Vagina (tissue), 2 donors: ENCODE data around the gene FAM3B. TPM values are rescaled to one million over a fixed set of nuclear protein-coding genes. Genes with fewer than 3 reads are reported as not detected.

ENCODE experiments used
- DNase-seq, 2 donors: peaks; one replicate each; pipeline ENCODE4 v3.0.0-alpha.2; 2017; ENCODE audit errors: extremely low spot score in 2 of 2
- H3K27ac ChIP-seq: fragments of 200-600 bp; sonication (generic); one replicate; pipeline ENCODE4 v1.5.1; 2019
- H3K27me3 ChIP-seq: fragments of 200-600 bp; sonication (generic); one replicate; pipeline ENCODE4 v1.5.1; 2019
- H3K36me3 ChIP-seq, 2 donors: fragments of 200-600 bp; sonication (generic); one replicate each; pipeline ENCODE4 v1.5.1; 2017 to 2019
- H3K4me1 ChIP-seq: fragments of 200-600 bp; sonication (generic); one replicate; pipeline ENCODE4 v1.5.1; 2019
- H3K4me3 ChIP-seq, 2 donors: fragments of 200-600 bp; sonication (generic); 1 replicate in 1 of 2; 2 replicates in 1 of 2; pipeline ENCODE4 v1.5.1; 2016 to 2019
- H3K9me3 ChIP-seq: fragments of 200-600 bp; sonication (generic); one replicate; pipeline ENCODE4 v1.5.1; 2019
- POLR2A ChIP-seq, 2 donors: fragments of 450-650 bp; IDR thresholded peaks; one replicate each; pipeline ENCODE4 v1.6.1; 2017; ENCODE audit warnings: antibody characterized with exemption in 2 of 2, mild to moderate bottlenecking in 2 of 2, moderate library complexity in 2 of 2
- POLR2AphosphoS5 ChIP-seq, 2 donors: sonication (generic); formaldehyde crosslinking; IDR thresholded peaks; one replicate each; pipeline ENCODE4 v1.9.0; 2017; ENCODE audit warnings: antibody characterized with exemption in 2 of 2, mild to moderate bottlenecking in 2 of 2, low read depth in 1 of 2; ENCODE audit not compliant: insufficient read depth in 1 of 2
- intact Hi-C: fragments of 100-400 bp; cut with DNase I; formaldehyde crosslinking; loops from one replicate; pipeline ENCODE4 v1.15.1; 2023
- total RNA-seq: library from RNA; depleted of rRNA; stranded (reverse); fragments of >200 nt; gene quantifications from one replicate; pipeline ENCODE4 v1.2.3, GENCODE V29; 2016
- TF ChIP-seq, protein P1 (sequence below), 3 experiments: fragments of 450-650 bp in 2 of 3; fragments of 200-600 bp in 1 of 3; sonication (generic) in 1 of 3; IDR thresholded peaks; one replicate each; pipeline ENCODE4 v1.5.1; 2017 to 2019; ENCODE audit warnings: antibody characterized with exemption in 3 of 3, mild to moderate bottlenecking in 2 of 3, moderate library complexity in 2 of 3

The FAM3B gene
- total RNA-seq, 1 donor from 2014 or later: 2.9 TPM

DNA sequence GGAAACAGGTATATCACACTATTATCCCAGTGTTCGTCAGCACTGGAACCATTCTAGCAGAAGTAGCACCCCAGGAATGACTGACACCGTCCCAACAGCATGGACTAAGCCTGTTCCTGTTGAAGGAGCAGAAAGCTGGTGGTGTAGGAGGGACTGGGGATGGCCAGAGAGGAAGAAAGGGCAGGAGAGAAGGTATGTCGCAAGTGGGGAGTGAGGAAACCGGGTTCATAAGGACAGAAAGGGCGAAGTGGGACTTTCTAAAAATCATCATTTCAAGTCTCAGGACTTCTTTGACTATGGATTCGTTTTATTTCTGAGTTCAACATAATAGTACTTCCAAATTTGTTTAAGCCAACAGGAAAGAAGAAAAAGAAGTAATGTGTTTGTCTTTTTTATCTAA, 89.7 kb downstream of the FAM3B start:
- Histone ChIP-seq H3K36me3 (peaks cover 0 to 32% of the 10 kb centered on the region in 2 donors), H3K4me1 (no peaks in the 10 kb centered on the region), H3K4me3 (no peak overlapping the region), H3K27ac (no peak overlapping the region), H3K9me3 (no peaks in the 10 kb centered on the region), H3K27me3 (no peaks in the 10 kb centered on the region)
- intact Hi-C loops: no loop called here
- DNase-seq: peak in 1 of 2 donors; percentile 34
- TF ChIP-seq POLR2AphosphoS5 (IDR thresholded peaks at IDR 0.05; ENCODE audit: insufficient read depth in 1 of 2, low read depth in 1 of 2) (no peak), POLR2A (IDR thresholded peaks at IDR 0.05) (no peak)
- TF ChIP-seq, protein P1, sequence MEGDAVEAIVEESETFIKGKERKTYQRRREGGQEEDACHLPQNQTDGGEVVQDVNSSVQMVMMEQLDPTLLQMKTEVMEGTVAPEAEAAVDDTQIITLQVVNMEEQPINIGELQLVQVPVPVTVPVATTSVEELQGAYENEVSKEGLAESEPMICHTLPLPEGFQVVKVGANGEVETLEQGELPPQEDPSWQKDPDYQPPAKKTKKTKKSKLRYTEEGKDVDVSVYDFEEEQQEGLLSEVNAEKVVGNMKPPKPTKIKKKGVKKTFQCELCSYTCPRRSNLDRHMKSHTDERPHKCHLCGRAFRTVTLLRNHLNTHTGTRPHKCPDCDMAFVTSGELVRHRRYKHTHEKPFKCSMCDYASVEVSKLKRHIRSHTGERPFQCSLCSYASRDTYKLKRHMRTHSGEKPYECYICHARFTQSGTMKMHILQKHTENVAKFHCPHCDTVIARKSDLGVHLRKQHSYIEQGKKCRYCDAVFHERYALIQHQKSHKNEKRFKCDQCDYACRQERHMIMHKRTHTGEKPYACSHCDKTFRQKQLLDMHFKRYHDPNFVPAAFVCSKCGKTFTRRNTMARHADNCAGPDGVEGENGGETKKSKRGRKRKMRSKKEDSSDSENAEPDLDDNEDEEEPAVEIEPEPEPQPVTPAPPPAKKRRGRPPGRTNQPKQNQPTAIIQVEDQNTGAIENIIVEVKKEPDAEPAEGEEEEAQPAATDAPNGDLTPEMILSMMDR (IDR thresholded peaks at IDR 0.05): no peak

Other genes starting within 250 kb of the FAM3B start
- 43.7 TPM for gene BACE2, start 148.6 kb upstream of the FAM3B start, total RNA-seq
- 13.5 TPM for gene MX2, start 45.2 kb downstream of the FAM3B start, total RNA-seq
- 16.7 TPM for gene MX1, start 109.4 kb downstream of the FAM3B start, total RNA-seq
- gene TMPRSS2, start 191.4 kb downstream of the FAM3B start, total RNA-seq: 19.9 TPM